Measurements from ENCODE around the gene MYCT1.

MYCT1 gene

GRCh38 chr6:152721956-152722355 lies 24.3 kb downstream of the MYCT1 start:
- no peak for DNase-seq (ENCODE audit: low read depth, low spot score)

- DNase-seq (ENCODE audit: low read depth, low spot score) = no peak
Measured at GRCh38 chr6:152723398-152723797, 25.7 kb downstream of the MYCT1 start.

GRCh38 chr6:152726313-152726712 lies 28.6 kb downstream of the MYCT1 start:
- DNase-seq (ENCODE audit: low read depth, low spot score) = no peak

- no peak for DNase-seq (ENCODE audit: low read depth, low spot score)
Measured at GRCh38 chr6:152727507-152727906, 29.8 kb downstream of the MYCT1 start.

GRCh38 chr6:152734630-152735029 lies 36.9 kb downstream of the MYCT1 start:
- DNase-seq (ENCODE audit: low read depth, low spot score) = no peak

GRCh38 chr6:152736687-152737273 lies 39.1 kb downstream of the MYCT1 start:
- DNase-seq (ENCODE audit: low read depth, low spot score) = no peak

- no peak for DNase-seq (ENCODE audit: low read depth, low spot score)
Measured at GRCh38 chr6:152745509-152746171, 47.9 kb downstream of the MYCT1 start.

GRCh38 chr6:152746172-152746553 lies 48.5 kb downstream of the MYCT1 start:
- DNase-seq (ENCODE audit: low read depth, low spot score) = no peak

GRCh38 chr6:152748843-152749242 lies 51.1 kb downstream of the MYCT1 start:
- DNase-seq (ENCODE audit: low read depth, low spot score) = no peak

GRCh38 chr6:152749336-152749735 lies 51.6 kb downstream of the MYCT1 start:
- DNase-seq (ENCODE audit: low read depth, low spot score) = no peak

GRCh38 chr6:152750694-152751093 lies 53.0 kb downstream of the MYCT1 start, which contains the start of gene VIP:
Gene VIP, plus strand, starts transcription at chr6:152750797. Its CDS starts 1,381 bp downstream, at chr6:152752178.
- no peak for DNase-seq (ENCODE audit: low read depth, low spot score)

GRCh38 chr6:152765331-152765730 lies 67.6 kb downstream of the MYCT1 start:
- no peak for DNase-seq (ENCODE audit: low read depth, low spot score)

- DNase-seq (ENCODE audit: low read depth, low spot score) = no peak
Measured at GRCh38 chr6:152769159-152769558, 71.5 kb downstream of the MYCT1 start.

GRCh38 chr6:152769993-152770392 lies 72.3 kb downstream of the MYCT1 start:
- no peak for DNase-seq (ENCODE audit: low read depth, low spot score)

- DNase-seq (ENCODE audit: low read depth, low spot score) = no peak
Measured at GRCh38 chr6:152771061-152771687, 73.5 kb downstream of the MYCT1 start.

All from activated CD4-positive, CD25-positive, alpha-beta regulatory T cell treated with anti-CD3 and anti-CD28 coated beads, Interleukin-2, amount 50 U/mL, for 16 hours (primary cell).